Measurements from ENCODE around the gene RBM20.

DNA sequence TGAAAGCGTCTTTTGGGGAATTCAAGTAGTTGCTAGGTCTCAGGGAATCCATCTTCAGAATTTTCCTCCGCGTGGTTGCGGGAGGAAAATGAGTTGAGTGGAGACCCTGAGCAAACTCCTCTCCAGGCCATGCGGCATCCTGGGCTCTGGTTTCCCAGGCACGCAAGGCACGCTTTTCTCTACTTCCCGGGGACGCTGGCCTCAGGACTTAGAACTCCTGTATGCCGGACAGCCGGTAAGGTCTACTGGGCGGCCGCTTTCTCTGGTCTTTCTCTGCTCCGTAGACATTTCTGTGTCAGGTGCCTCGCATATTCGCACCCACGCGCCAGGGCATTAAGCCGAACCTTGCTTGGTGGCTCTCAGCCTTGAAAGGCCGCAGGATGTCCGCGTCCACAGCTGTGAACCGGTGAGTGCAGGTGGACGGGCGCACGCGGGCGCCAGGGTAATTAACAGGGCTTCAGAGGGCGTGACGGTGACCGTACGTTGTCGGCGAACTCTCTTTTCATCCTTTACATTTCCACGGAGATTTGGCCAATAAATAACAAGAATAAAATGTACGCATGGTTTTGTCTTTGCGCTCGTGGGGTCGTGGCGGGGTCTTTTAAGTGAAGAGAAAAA, 992 bp upstream of the RBM20 start:
- TF ChIP-seq, protein P1, sequence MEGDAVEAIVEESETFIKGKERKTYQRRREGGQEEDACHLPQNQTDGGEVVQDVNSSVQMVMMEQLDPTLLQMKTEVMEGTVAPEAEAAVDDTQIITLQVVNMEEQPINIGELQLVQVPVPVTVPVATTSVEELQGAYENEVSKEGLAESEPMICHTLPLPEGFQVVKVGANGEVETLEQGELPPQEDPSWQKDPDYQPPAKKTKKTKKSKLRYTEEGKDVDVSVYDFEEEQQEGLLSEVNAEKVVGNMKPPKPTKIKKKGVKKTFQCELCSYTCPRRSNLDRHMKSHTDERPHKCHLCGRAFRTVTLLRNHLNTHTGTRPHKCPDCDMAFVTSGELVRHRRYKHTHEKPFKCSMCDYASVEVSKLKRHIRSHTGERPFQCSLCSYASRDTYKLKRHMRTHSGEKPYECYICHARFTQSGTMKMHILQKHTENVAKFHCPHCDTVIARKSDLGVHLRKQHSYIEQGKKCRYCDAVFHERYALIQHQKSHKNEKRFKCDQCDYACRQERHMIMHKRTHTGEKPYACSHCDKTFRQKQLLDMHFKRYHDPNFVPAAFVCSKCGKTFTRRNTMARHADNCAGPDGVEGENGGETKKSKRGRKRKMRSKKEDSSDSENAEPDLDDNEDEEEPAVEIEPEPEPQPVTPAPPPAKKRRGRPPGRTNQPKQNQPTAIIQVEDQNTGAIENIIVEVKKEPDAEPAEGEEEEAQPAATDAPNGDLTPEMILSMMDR (IDR thresholded peaks at IDR 0.05), result no peak
- TF ChIP-seq POLR2A (IDR thresholded peaks at IDR 0.05), result no peak
- no peak for TF ChIP-seq POLR2AphosphoS5 (IDR thresholded peaks at IDR 0.05)

Measured in suprapubic skin (tissue), 4 donors.